ENCODE results near the gene UGT1A5. TPM values are rescaled to one million over a fixed set of nuclear protein-coding genes. Genes with fewer than 3 reads are reported as not detected.

UGT1A5 gene
- total and polyA plus RNA-seq, 2 of the 4 experiments (the other 2 are of a cell fraction), result not detected

Other genes starting within 250 kb of the UGT1A5 start
- gene USP40, start 146.1 kb upstream of the UGT1A5 start, total RNA-seq (2012; rRNA removed), result 27.8 and 30.8 TPM in 2 replicates
- 30.1 and 32.6 TPM in 2 replicates for gene USP40, start 146.1 kb upstream of the UGT1A5 start, polyA plus RNA-seq (2012; rRNA removed)
- gene UGT1A8, start 95.3 kb upstream of the UGT1A5 start, total RNA-seq (2012; rRNA removed), result not detected in 2 replicates
- gene UGT1A8, start 95.3 kb upstream of the UGT1A5 start, polyA plus RNA-seq (2012; rRNA removed), result not detected in 2 replicates
- not detected in 2 replicates for gene UGT1A10, start 76.5 kb upstream of the UGT1A5 start, total RNA-seq (2012; rRNA removed)
- not detected in 2 replicates for gene UGT1A10, start 76.5 kb upstream of the UGT1A5 start, polyA plus RNA-seq (2012; rRNA removed)
- not detected in 2 replicates for gene UGT1A9, start 41.0 kb upstream of the UGT1A5 start, total RNA-seq (2012; rRNA removed)
- not detected in 2 replicates for gene UGT1A9, start 41.0 kb upstream of the UGT1A5 start, polyA plus RNA-seq (2012; rRNA removed)
- not detected in 2 replicates for gene UGT1A7, start 31.0 kb upstream of the UGT1A5 start, total RNA-seq (2012; rRNA removed)
- gene UGT1A7, start 31.0 kb upstream of the UGT1A5 start, polyA plus RNA-seq (2012; rRNA removed), result not detected in 2 replicates
- not detected in 2 replicates for gene UGT1A6, start 20.0 kb upstream of the UGT1A5 start, total RNA-seq (2012; rRNA removed)
- not detected in 2 replicates for gene UGT1A6, start 20.0 kb upstream of the UGT1A5 start, polyA plus RNA-seq (2012; rRNA removed)
- not detected in 2 replicates for gene UGT1A4, start 5.8 kb downstream of the UGT1A5 start, total RNA-seq (2012; rRNA removed)
- not detected in 2 replicates for gene UGT1A4, start 5.8 kb downstream of the UGT1A5 start, polyA plus RNA-seq (2012; rRNA removed)
- gene UGT1A3, start 16.1 kb downstream of the UGT1A5 start, total RNA-seq (2012; rRNA removed), result not detected in 2 replicates
- not detected in 2 replicates for gene UGT1A3, start 16.1 kb downstream of the UGT1A5 start, polyA plus RNA-seq (2012; rRNA removed)
- gene UGT1A1, start 47.4 kb downstream of the UGT1A5 start, total RNA-seq (2012; rRNA removed), result not detected in 2 replicates
- not detected in 2 replicates for gene UGT1A1, start 47.4 kb downstream of the UGT1A5 start, polyA plus RNA-seq (2012; rRNA removed)
- not detected in 2 replicates for gene MROH2A, start 65.4 kb downstream of the UGT1A5 start, total RNA-seq (2012; rRNA removed)
- not detected in 2 replicates for gene MROH2A, start 65.4 kb downstream of the UGT1A5 start, polyA plus RNA-seq (2012; rRNA removed)
- gene HJURP, start 141.6 kb downstream of the UGT1A5 start, total RNA-seq (2012; rRNA removed), result 22.6 and 24.2 TPM in 2 replicates
- gene HJURP, start 141.6 kb downstream of the UGT1A5 start, polyA plus RNA-seq (2012; rRNA removed), result 26.5 and 27.1 TPM in 2 replicates
- gene TRPM8, start 204.5 kb downstream of the UGT1A5 start, total RNA-seq (2012; rRNA removed), result not detected in 2 replicates
- 0.10 TPM in 1 of 2 replicates, not detected in the other for gene TRPM8, start 204.5 kb downstream of the UGT1A5 start, polyA plus RNA-seq (2012; rRNA removed)